Renal pelvis (tissue), 4 donors: ENCODE data around the gene PHF12. TPM values are rescaled to one million over a fixed set of nuclear protein-coding genes. Genes with fewer than 3 reads are reported as not detected.
"Not testable (repeated sequence)": the region's sequence is repeated elsewhere in the genome, so short reads cannot be mapped to it uniquely, and the experiment has no call there.

Source experiments
- DNase-seq: peaks from one replicate; pipeline ENCODE4 v3.0.0-alpha.2; 2013
- polyA plus RNA-seq, 3 donors: library from polyadenylated mRNA; unstranded; fragments of 120-200 nt; gene quantifications; one replicate each; pipeline ENCODE4 v1.2.1, GENCODE V29; 2013; ENCODE audit not compliant: insufficient read length in 3 of 3

PHF12 gene
- polyA plus RNA-seq, 3 donors: 55.0 to 61.1 (median 58.0) TPM

DNA sequence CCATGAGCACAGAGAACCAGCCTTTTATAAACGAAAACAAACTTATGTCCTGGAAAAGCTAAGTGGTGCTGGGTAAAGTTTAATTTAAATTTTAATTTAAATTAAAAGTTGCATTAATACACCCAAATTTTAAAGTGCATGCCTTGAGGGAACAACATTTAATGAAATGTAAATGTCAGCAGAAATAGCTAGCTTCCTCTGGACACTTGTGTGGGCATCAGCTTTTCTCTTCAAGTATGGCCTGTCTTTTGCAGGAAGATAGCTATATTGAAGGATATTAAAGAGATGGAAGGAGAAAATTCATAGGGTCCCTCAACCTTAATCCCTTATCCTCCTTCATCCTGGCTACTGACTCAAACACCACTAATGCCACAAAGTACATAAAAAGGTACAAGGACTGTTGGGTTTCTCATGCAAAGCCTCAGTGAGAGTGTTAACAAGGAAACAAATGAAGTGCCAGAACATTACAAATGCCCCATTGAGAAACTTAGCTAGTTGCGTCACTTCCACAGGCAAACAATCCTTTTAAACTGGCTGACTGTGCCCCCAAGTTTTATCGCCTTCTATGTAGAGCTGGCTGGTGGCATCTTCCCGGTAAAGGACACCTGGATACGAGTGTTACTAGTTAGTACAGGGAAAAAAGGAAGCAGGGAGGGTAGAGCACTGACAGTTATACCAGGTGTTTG is 14.1 kb downstream of the PHF12 start:
- no peak for DNase-seq

- no peak for DNase-seq
These were observed 15.4 kb downstream of the PHF12 start for GRCh38 chr17:28935744-28936460.

DNA sequence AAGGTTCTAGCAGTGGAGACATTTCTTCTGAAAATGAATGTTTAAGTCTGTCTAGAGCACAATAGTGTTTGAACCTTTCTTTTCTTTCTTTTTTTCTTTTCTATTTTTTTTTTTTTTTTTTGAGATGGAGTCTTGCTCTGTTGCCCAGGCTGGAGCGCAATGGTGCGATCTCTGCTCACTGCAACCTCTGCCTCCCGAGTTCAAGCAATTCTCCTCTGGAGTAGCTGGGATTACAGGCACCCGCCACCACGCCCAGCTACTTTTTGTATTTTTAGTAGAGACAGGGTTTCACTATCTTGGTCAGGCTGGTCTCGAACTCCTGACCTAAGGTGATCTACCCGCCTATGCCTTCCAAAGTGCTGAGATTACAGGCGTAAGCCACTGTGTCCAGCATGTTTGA is 16.8 kb downstream of the PHF12 start:
- DNase-seq: not testable (repeated sequence)

GRCh38 chr17:28929787-28930186 is 21.5 kb downstream of the PHF12 start:
- DNase-seq: no peak

- no peak for DNase-seq
These were observed 23.3 kb downstream of the PHF12 start for GRCh38 chr17:28928061-28928460.

DNA sequence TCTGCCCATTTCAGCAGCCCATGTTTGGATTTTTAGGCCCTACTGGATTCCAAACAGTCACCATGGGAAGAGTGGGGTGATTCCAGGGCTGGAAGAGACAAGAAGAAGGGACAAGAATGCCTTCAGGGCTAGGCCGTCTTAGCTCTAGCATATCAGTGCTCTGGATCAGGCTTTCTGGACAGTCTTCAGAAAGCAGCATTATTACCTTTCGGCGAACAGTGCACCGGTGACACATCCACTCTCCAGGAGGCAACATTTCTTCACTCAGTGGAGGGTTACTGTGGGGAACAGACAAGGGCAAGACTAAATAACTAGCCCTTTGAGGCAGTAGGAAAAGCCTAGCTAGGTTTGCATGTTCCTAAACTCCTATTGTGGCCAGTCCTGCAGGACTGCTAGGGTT is 24.5 kb downstream of the PHF12 start:
- DNase-seq: no peak

DNA sequence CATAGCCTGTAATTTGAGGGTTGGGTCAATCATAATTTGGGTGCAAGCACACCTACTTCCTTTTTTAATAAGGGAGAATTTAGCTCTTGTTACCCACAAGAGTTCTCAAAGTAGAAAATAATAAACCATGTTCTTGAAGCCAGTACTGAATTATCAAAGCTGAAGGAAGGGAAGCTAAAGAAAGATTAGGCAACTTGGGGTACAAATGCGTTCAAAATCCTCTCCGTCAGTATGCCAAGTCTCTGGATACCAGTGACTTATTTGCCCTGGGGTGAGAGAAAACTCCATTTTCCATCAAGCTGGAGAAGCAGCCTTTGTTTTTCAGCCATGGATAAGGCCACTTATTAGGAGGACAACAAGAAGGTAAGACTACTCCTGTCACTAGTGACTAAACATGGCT is 25.0 kb downstream of the PHF12 start:
- no peak for DNase-seq

DNA sequence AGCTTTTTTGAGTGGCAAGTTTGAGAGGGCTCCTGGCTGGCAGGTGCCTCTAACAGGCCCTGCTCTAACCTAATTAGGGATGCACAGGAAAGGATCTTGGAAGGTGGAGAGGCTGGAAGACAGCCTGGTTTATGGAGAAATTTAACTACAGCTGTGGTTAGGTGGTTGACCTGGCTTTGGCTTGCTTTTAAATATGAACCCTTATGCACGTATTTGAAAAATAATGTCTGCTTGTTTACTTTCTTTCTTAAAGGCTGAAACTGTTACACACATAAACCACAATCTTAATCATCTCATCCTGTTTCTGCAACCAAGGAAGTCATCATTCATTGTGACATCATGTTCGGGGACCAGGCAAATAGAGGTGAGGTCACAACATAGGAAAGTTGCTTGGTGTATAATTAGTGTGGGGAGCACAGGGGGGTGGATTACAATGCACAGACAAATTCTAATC is 25.4 kb downstream of the PHF12 start:
- DNase-seq: no peak

DNA sequence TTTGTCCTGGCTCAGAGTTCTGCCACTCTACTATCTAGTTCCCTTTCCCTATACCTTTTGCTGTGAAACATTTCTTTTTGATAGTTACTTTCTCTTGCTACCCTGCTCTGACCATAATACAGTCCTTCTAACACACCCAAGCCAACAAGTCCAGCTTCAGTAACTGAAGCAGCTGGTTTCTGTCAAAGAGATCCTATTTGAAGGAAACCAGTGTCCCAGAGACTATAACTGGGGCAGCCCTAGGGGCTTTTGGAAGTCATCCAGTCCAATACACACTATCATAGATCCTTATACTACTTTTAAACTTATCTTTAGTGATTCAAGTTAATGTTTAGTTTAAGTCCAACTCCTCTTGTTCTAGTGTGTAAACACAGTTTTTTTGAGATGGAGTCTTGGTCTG is 31.1 kb downstream of the PHF12 start:
- DNase-seq: no peak

GRCh38 chr17:28918295-28918694 is 33.0 kb downstream of the PHF12 start:
- DNase-seq: no peak

GRCh38 chr17:28917465-28917864 is 33.9 kb downstream of the PHF12 start:
- no peak for DNase-seq

DNA sequence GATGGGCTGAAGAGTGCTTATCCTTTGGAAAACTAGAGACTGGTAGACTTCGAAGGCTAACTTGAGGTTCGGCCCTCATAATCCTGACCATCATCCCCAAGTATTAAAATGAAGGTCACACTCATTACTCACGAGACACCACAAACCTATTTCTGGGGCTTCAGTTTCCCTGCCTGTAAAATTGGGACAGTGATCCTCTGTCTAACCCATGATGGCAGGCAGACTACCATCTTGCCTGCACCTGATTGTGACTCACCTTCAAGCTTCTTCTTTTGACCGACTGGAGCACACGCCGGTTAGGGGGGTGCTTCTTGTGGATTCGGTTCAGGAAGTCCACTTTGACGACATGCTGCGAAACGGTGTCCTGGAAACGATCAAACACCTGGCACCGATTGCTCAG is 34.3 kb downstream of the PHF12 start:
- DNase-seq: no peak

GRCh38 chr17:28916302-28916934 is 34.9 kb downstream of the PHF12 start:
- no peak for DNase-seq

DNA sequence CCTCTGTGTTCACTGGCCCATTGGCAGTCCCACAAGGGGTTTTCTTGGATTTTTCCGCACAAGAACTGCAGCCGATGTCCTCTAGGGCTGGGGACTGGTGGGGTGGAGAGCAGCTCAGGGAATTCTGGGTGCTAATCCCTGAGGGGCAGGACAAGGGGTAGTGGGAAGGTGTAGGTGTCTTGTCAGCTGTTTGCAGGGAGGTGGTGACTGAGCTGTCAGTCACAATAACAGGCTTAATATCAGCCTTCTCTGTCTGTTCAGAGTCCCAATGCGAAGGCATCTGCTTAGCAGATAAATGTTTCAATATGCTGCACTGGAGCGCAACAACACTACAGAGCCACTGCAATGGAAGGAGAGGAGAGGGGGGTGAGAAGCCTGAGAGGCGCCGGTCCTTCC is 38.4 kb downstream of the PHF12 start:
- DNase-seq: no peak

DNA sequence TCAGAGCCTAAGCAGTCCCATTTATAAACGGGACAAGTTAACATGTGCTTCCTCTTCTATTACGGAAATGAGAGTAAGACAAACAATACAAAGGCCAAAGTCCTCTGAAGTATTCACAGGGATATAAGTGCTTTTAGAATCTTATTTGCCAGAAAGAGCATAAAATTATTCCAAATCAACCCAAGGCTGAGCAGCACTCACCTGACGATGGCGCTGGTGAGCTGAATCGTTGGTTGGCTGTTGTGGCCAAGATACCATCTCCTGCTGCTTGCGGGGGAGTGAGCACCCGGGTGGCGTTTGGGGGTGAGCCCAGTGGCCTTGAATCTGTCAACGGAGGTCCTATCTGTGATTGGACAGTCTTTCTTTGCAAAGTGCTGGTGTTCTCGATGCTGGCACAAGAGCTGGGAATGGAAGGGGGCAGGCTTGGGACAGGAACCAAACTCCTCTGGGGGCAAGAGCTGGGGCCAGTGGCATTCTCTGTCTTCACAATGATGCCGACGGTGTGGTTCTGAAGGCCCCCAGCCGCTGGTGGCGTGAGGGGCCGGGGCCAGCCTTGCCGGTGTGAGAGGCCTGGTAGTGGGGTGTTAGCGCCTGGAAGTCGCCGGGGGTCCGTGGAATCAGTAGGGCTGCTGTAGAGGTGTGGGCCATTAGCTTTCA is 38.9 kb downstream of the PHF12 start:
- no peak for DNase-seq

DNA sequence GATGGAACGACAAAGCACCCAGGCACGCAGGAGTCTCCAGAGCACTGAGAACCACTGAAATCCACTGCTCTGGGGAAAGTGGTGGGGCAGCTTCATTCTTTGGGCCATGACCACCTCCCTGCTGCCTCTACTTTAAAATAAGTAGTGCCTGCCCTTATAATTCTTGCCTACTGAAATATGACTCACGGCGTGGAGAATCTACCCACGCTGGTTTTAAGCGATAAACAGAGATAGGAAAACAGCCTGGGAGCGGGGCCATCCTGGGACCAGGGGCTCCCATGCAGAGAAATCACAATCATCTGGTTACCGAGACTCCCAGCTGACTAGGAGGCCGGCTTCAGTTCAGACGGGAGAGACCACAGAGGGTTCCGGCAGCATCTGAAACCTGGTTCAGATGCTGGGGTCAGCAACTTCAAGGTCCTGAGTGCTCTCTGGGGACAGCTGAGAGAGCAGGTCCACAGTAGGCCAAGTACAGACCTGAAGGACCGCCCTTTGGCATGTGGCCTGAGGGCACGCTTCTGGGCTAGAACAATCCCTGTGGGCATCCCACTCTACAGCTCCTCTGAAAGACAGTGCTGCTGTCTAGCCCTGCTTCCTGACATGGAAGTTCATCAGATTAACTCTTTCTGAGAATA is 39.8 kb downstream of the PHF12 start:
- DNase-seq: no peak

DNA sequence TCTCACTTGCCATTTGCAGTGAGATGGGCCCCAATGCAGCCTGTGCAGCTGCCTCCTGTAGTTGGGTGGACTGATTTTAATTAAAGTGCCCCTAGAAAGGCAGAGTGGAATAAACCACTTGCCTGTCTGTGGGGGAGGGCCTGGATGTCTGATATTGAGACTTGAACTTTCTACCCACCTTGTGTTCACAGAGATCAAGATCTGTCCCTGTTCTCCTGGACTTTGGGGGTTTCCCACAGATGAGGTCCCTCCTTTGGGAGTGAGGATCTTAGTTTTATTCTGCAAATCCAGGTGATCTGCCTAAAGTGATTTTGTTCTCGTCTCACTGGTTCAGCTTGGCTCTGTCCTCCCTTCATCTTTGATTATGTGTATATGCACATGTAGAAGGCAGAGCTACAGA is 40.8 kb downstream of the PHF12 start:
- no peak for DNase-seq

- no peak for DNase-seq
These were observed 42.6 kb downstream of the PHF12 start for GRCh38 chr17:28908640-28909167.

- no peak for DNase-seq
These were observed 43.4 kb downstream of the PHF12 start for GRCh38 chr17:28907709-28908475.

DNA sequence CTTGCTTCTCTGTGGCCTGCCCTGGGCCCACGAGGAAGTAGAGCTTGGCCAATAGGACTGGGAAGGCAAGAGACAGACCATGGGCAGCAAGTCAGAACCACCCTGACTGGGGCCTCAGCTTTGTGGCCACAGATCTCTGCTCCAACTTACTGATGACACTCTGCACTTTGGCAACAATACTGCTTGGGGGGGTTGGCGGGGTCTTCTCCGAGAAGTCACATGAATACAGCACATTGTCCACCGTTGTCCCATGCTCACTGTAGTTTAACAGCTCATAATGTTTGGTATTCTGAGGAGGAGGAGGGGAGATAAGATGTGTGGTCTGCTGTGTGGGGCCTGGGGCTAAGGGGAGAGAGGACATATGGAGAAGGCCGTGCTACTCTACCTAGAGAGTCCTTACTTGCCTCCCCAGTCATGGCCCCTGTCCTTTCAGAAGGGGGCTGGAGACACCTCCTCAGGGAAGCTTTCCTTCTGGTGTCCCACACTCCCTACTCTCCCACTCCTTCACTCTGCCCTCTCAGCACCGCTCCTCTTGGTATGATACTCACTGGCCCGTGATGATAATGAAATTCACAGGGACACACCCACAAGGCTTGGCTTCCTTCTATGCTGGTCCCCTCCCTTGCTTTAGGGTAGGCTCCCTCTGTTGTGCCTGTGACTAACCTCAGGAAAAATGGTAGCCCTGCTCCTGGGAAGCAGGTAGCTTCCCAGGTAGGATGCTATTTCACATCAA is 44.4 kb downstream of the PHF12 start:
- no peak for DNase-seq
